DMS 273 (cell line): ENCODE results near the gene GPHA2.

Experiments used
- DNase-seq: peaks from one replicate; lab custom pipeline; 2025; ENCODE audit not compliant: unreplicated experiment; lab: John Stamatoyannopoulos, UW

The GPHA2 gene

GRCh38 chr11:64931290-64931689, 4.4 kb downstream of the GPHA2 start:
- DNase-seq, result no peak

- DNase-seq, result no peak
These were observed 5.4 kb downstream of the GPHA2 start for GRCh38 chr11:64930340-64930739.

DNA sequence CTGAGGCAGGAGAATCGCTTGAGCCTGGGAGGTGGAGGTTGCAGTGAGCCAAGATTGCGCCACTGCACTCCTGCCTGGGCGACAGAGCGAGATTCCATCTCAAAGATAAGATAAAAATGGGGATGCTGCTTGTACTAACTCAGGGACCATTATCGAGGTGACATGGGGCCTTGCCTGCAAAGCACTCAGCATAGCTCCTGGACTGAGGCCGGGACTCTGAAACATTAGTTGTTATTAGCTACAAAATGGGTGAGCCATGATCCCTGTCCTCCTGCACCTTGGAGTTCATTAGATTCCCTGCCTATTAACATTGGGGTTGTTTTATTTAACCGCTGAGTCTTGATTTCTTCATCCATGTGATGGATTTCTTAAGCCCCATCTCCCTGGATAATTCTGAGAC, 6.1 kb downstream of the GPHA2 start:
- no peak for DNase-seq

- no peak for DNase-seq
These were observed 6.7 kb downstream of the GPHA2 start for GRCh38 chr11:64928957-64929356.

DNA sequence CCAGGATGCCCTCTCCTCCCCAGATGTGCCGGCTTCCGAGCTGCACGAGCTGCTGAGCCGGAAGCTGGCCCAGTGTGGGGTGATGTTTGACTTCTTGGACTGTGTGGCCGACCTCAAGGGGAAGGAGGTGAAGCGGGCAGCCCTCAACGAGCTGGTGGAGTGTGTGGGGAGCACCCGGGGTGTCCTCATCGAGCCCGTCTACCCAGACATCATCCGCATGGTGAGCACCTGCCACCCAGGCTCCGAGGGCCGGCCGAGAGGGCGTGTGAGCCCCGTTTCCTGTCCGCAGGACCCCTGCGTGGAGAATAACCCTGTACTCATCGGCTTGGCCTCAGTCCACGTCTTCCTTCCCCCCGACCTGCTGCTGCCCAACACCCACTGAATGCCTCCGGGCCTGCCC, 9.0 kb downstream of the GPHA2 start:
- DNase-seq, result no peak

DNA sequence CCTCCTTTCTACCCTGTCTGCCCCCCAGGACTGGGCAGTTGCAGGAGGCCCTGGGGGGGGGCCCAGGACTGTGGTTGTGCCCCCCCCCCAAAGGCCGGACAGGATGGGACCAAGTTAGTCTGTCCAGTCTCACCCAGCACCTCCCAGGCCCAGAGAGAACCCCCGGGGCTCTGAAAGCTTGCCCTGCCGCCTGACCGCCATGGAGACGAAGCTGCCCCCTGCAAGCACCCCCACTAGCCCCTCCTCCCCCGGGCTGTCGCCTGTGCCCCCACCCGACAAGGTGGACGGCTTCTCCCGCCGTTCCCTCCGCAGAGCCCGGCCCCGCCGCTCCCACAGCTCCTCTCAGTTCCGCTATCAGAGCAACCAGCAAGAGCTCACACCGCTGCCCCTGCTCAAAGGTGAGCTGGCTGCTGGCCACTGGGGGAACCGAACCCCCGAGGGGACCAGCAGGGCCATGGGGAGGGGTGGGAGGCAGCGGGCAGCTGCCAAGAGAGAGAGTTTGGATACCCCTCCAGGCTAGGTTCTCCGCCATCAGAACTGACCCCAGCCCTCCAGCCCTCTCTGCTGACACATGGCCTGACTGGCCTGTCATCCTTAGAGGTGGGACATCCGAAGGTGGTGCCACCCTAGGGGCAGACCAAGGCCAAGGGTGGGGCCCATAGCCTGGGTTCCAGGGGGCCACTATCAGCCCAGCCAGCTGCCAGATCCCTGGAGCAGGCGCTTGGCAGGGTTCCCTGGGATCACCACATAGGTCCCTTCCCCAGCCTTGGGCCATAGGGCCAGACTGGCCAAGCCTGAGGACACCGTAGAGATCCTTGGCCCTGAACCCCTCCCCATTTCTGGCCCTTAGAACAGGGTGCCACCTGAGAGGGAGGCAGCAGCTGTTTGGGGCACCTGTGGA, 9.9 kb downstream of the GPHA2 start:
- DNase-seq, result no peak

- peak; percentile 17 for DNase-seq
These were observed 10.8 kb downstream of the GPHA2 start for GRCh38 chr11:64924910-64925284.

DNA sequence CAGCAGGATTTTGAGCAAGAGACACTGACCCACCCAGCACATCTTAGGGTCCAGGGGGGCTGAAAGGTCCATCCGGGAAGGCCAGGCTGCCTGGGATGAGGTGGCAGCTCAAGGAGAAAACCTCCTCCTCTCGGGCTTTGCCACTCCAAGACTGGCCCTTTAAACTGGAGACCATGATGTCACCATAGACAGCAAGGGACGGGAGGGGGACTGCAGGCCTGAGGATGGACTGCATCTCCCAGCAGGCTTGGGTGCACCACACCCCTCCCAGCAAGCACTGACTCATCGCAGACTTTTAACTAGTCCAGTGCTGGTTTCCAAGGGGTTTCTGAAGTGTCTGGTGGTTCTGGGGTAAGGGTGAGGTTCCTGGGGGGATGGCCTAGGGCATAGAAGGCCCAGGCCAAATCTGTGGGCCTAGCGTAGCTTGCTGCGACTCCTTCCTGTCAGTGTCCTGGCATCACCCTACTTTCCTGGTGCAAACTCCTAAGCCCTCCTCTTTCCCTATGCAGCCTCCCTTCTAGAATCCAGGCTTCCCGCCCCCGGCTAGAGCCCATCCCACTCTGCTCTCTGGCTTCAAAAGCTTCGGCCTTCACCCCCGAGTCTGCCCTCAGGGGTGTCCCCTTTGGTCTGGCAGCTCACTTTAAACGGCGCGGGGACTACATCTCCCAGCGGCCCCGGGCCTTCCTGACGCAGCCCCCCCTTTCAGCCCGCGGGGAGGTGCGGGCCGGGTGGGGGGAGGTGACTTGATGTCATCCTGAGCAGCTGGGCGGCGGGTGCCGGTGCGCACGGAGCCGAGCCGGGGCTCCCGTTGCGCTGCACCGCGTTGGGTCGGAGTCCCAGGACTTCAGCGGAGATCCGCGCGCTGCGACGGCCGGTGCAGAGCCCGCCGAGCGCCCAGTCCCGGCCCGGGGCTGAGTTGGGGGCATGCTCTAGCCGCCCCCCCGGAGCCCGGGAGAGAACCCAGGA, 11.5 kb downstream of the GPHA2 start, which contains the start of gene PPP2R5B:
TSS of gene PPP2R5B (plus strand) at position 746 of the 966 bp plus-strand sequence. CDS start 1,046 bp downstream, outside the sequence.
- DNase-seq, result peak; percentile 87

- no peak for DNase-seq
These were observed 12.5 kb downstream of the GPHA2 start for GRCh38 chr11:64923151-64923661.

DNA sequence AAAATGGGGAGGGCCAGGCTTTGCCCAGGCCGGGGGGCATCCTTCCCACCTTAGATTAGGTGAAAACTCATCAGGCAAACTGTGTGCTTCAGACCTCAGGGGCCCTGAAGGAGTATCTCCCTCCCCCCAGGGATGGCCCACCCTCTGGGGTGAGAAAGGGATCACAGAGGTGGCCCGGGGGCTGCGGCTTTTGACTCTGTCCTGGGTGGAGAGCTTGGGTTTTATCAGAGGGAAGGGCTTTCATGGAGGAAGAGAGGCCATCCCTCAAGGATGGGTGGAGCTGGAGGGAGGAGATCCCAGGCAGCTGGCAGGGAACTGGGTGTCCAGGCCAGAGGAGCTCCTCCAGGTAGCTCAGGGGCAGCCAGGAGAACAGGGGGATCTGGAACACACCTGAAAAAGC, 14.3 kb downstream of the GPHA2 start:
- DNase-seq, result no peak

DNA sequence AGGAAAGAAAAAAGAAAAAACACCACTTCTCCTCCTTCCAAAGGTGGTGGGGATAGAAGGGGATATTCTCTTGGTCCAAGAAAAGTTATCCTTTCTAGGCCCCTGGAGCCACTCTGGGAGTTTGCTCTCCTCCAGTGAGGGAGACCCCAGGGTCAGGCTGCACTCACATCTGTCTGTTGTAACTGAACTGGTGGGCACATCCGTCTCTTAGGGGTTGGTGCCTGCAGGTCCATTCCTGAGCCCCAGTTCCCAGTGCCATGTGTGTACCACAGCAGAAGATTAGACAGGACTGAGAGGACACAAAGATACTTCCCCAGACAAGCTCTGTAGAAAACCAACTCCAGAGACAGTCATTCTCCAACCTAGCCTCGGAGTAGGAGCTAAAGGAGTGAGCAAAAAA, 15.6 kb downstream of the GPHA2 start:
- no peak for DNase-seq

DNA sequence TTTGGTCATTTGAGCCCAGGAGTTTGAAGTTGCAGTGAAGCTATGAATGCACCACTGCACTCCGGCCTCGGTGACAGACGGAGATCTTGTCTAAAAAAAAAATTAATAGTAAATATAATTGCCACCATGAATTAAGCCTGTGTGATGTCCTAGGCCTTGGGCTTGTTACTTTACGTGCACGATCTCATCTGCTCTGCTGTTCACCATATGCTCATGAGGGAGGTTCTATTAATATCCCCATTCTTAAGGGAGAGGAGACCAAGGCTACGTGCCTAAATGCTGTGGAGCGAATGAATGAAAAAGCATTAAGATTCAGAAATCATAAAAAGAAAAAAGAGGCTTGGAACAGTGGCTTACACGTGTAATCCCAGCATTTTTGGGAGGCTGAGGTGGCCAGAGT, 16.1 kb downstream of the GPHA2 start:
- peak; percentile 35 for DNase-seq

DNA sequence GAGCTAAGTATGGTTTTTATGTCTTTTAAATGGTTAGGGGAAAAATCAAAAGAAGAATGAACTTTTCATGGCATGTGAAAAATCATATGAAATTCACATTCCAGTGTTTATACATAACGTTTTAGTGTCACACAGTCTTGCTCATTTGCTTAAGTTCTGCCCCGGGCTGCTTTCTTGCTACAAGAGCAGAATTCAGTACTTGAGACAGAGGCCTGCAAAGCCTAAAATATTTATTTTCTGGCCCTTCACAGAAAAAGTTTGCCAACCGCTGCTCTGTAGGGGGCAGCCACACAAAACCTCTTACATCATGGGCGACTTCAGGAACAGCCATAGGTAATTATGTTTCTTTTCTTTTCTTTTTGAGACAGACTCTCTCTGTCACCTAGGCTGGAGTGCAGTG, 17.7 kb downstream of the GPHA2 start:
- DNase-seq, result peak; percentile 40

DNA sequence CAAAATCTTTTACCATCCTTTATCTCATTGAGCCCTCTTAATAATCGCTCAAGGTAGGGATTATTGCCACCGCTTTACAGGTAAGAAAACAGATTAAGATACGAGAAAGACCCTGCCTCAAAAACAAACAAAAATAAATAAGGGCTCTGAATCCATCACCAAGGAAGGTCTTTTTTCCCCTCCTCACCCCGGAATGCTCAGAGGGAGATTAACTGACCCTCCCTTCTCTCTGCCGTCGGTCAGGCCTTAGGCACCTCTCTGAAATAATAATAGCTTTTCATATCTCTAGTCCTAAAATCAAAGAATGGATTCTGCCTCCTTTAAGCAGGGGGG, 18.1 kb downstream of the GPHA2 start:
- DNase-seq, result no peak

DNA sequence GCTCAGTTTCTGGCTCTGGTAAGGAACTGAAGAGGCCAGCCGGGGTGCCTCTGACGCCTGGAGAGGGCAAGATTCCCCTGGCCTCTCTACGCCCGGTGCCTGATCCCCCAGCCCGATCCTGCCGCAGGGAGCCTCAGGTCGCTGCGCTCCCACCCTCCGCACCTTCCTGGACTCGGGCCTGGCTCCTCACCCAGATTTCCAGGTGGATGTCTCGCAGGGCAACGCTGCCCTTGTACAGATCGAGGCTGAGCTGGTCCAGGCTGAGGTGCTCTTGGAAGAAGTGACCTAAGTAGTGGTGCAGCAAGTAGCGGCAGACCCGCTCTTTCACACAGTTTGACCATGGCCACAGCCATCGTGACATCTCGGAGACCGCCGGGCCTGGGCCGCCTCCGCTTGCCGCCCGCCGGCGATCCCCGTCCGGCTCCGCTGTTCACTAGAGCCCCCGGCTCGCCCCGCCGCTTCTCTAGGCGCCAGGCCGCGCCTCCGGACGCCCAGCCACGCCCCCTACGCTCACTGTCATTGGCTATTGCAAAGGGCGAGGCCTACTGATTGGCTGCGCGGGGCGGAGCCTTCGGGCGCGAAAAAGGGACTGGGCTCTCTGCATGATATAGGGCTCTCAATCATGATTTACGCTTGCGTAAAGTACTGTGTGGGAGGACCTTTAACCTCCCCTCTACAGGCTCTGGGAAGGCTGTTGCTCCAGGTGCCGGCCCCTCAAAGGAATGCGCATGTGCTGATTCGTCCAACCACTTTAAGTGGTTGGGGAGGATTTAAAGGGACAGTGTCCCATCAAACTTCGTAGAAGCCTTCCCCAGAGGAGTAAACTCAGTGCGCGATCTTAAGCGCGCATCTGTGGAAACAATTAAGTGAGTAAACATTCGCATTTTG, 18.7 kb downstream of the GPHA2 start, which contains the start of gene ATG2A:
TSS of gene ATG2A (minus strand) at position 435 of the 888 bp plus-strand sequence. CDS start at position 361, 74 bp downstream.
- peak; percentile 99 for DNase-seq

GRCh38 chr11:64916040-64916774, 19.5 kb downstream of the GPHA2 start:
- peak; percentile 49 for DNase-seq

- DNase-seq, result no peak
These were observed 20.3 kb downstream of the GPHA2 start for GRCh38 chr11:64915376-64915887.

DNA sequence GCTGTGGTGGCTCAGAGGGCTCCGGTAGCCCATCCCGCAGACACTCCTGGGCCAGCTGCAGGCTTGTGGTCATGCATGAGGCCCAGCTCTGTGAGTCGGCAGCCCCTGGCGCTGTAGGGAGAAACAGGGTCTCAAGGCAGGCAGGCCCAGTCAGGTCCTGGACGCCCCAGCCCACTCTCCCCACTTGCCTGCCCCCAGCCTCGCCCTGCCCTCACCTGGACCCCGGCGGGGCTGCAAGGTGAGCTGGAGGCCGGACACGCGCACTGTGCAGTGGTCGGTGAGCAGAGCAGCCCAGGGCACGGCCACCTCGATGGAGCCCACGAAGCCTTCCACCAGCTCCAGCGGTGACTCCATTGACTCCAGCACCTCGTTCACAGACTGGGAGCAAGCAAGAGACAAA, 21.6 kb downstream of the GPHA2 start:
- no peak for DNase-seq

DNA sequence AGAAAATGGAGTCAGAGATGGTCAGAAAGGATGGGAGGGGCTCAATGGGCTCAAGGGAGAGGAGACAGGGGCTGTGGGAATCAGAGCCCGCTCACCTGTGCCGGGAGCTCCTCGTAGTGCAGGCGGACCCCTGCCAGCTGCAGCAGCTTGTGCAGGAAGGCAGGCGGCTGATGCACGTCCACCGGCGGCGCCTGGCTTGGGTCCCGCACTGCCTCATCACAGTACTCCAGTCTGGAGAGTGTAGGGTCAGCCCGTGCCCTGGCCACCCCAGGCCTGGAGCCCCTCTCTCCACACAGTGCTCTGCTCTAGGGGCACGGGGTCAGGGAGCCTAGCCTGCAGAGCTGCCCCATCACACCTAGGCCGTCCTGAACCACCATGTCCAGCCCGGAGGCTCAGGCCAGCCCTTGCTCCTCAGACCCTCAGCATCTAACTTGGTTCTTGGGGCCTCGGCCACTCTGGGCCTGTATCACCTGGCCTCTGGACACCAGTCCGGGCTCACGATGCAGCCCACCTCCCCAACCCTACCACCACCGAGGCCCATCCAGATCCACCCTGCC, 22.4 kb downstream of the GPHA2 start:
- DNase-seq, result no peak
